GM12878 (cell line): Measurements from ENCODE around the gene TRIM4. TPM values are rescaled to one million over a fixed set of nuclear protein-coding genes. Genes with fewer than 3 reads are reported as not detected.

Source experiments
- ATAC-seq: fragments of 200-7000 bp; cut with Tn5 transposase; 3 replicates; pipeline ENCODE4 v1.9.1; 2020; ENCODE audit warnings: mild to moderate bottlenecking, moderate library complexity
- BruUV-seq: library from RNA; stranded (reverse); fragments of 400-500 nt; replicated peaks from 2 replicates; lab custom pipeline; 2021; lab: Mats Ljungman, UMichigan
- CTCF ChIA-PET: fragments of 300-600 bp; sonication (Branson Sonifier 250); formaldehyde crosslinking; extraction: SDS; loops from one replicate; lab custom pipeline; 2021; ENCODE audit warnings: inconsistent platforms; lab: Yijun Ruan, JAX
- POLR2A ChIA-PET: fragments of 350-600 bp; formaldehyde crosslinking; extraction: SDS; loops from one replicate; lab custom pipeline; 2021; ENCODE audit warnings: inconsistent platforms; lab: Charles Lee
- RAD21 ChIA-PET: fragments of 300-600 bp; sonication (Branson Sonifier 250); formaldehyde crosslinking; loops from one replicate; lab custom pipeline; 2023; ENCODE audit warnings: antibody characterized with exemption; ENCODE audit not compliant: unreplicated experiment; lab: Charles Lee
- SMC1A ChIA-PET: fragments of 300-600 bp; sonication (Branson Sonifier 250); formaldehyde crosslinking; loops from one replicate; lab custom pipeline; 2023; ENCODE audit not compliant: unreplicated experiment, uncharacterized antibody; lab: Charles Lee
- DNase-seq: peaks from one replicate; pipeline ENCODE4 v3.0.0-alpha.2; 2011; ENCODE audit warnings: low read depth, low spot score
- FAIRE-seq: peaks from 3 replicates; lab custom pipeline; 2011; peaks lifted over from hg19 to GRCh38; lab: Jason Lieb, UNC
- H2AFZ ChIP-seq: 2 replicates; pipeline ENCODE4 v1.6.0; 2011; ENCODE audit warnings: low read depth, low read length, control low read depth; ENCODE audit not compliant: control insufficient read depth
- H3K27ac ChIP-seq: 2 replicates; pipeline ENCODE4 v1.5.1; 2011; ENCODE audit warnings: control low read depth; ENCODE audit not compliant: control insufficient read depth, insufficient read depth
- H3K27me3 ChIP-seq, 2 experiments: replicated peaks in 1 of 2; 2 replicates each; pipeline versions ENCODE4 v1.6.0 to v1.6.1; 2011; ENCODE audit warnings: low read length in 1 of 2; ENCODE audit not compliant: control insufficient read depth in 2 of 2, insufficient read depth in 2 of 2
- H3K36me3 ChIP-seq, 2 experiments: 2 replicates each; pipeline ENCODE4 v1.5.1; 2011; ENCODE audit warnings: low read length in 1 of 2; ENCODE audit not compliant: control insufficient read depth in 2 of 2, insufficient read depth in 2 of 2
- H3K4me1 ChIP-seq: 2 replicates; pipeline ENCODE4 v1.6.1; 2011; ENCODE audit warnings: mild to moderate bottlenecking, low read length, moderate library complexity, mixed read lengths; ENCODE audit not compliant: control insufficient read depth, insufficient read depth
- H3K4me2 ChIP-seq: 2 replicates; pipeline ENCODE4 v1.6.0; 2011; ENCODE audit warnings: control low read depth; ENCODE audit not compliant: control insufficient read depth, insufficient read depth
- H3K4me3 ChIP-seq: fragments of 200-600 bp; sonication (generic); 2 replicates; pipeline ENCODE4 v1.5.1; 2016
- H3K79me2 ChIP-seq: 2 replicates; pipeline ENCODE4 v1.6.0; 2011; ENCODE audit warnings: low read length; ENCODE audit not compliant: control insufficient read depth, insufficient read depth
- H3K9ac ChIP-seq: 2 replicates; pipeline ENCODE4 v1.8.0; 2011; ENCODE audit warnings: low read length, control low read depth, mixed read lengths; ENCODE audit not compliant: control insufficient read depth, insufficient read depth
- H3K9me3 ChIP-seq: replicated peaks from 3 replicates; pipeline ENCODE4 v1.5.1; 2011; ENCODE audit warnings: mild to moderate bottlenecking, low read length; ENCODE audit not compliant: control insufficient read depth, insufficient read depth
- H4K20me1 ChIP-seq: 2 replicates; pipeline ENCODE4 v1.6.0; 2011; ENCODE audit not compliant: control insufficient read depth, insufficient read depth
- BCL11A ChIP-seq: IDR thresholded peaks from 2 replicates; pipeline ENCODE4 v1.6.1; 2011; ENCODE audit warnings: low read depth, low read length
- SMC3 ChIP-seq: IDR thresholded peaks from 2 replicates; pipeline ENCODE4 v1.6.1; 2011; ENCODE audit warnings: low read length, improper control_type of control experiment, borderline replicate concordance
- SREBF1 ChIP-seq: IDR thresholded peaks from 2 replicates; pipeline ENCODE4 v1.6.1; 2012; ENCODE audit warnings: mild to moderate bottlenecking, low read length
- WGBS: methylation state at CpG from one replicate; pipeline ENCODE4 v1.1.6; 2016; ENCODE audit warnings: low lambda C conversion rate; ENCODE audit not compliant: insufficient replicate concordance, insufficient coverage; ENCODE audit errors: missing lambda C conversion rate; 5-methylcytosine and 5-hydroxymethylcytosine counted together
- in situ Hi-C: fragments of 300-500 bp; cut with MboI; formaldehyde crosslinking; loops from 9 replicates; pipeline ENCODE4 v1.14.3; 2018; ENCODE audit warnings: mixed read lengths
- intact Hi-C: fragments of 100-400 bp; cut with micrococcal nuclease; formaldehyde crosslinking; loops from one replicate; pipeline ENCODE4 v1.14.2; 2022; ENCODE audit not compliant: unreplicated experiment
- polyA plus RNA-seq, 11 experiments: library from polyadenylated mRNA; depleted of rRNA in 4 of 11; unstranded in 6 of 11; stranded (reverse) in 5 of 11; fragments of >200 nt; fragmentation: Nextera tagmentation in 4 of 11; fragmentation: Illumina TruSeq in 1 of 11; extraction: Ambion mirVana in 4 of 11; extraction: Trizol in 1 of 11; gene quantifications; 1 replicate in 1 of 11; 2 replicates in 10 of 11; pipeline versions ENCODE4 v1.2.1 to v1.2.3, GENCODE V29; 2011 to 2016; ENCODE audit warnings: inconsistent platforms in 2 of 11, missing spikeins in 2 of 11, low read depth in 1 of 11
- total RNA-seq, 4 experiments: library from RNA; depleted of rRNA in 3 of 4; stranded (reverse); fragments of >200 nt in 3 of 4; fragmentation: Illumina TruSeq in 1 of 4; extraction: Trizol in 1 of 4; gene quantifications; 2 replicates each; pipeline versions ENCODE4 v1.2.1 to v1.2.3, GENCODE V29; 2013 to 2021
- TF ChIP-seq, protein P1 (sequence below): fragments of 450-650 bp; IDR thresholded peaks from 2 replicates; pipeline ENCODE4 v1.6.1; 2017; ENCODE audit warnings: mild to moderate bottlenecking, moderate library complexity
- TF ChIP-seq, protein P2 (sequence below): IDR thresholded peaks from 2 replicates; pipeline ENCODE4 v1.6.1; 2011; ENCODE audit warnings: borderline replicate concordance, low read depth, mild to moderate bottlenecking, moderate library complexity, mixed read lengths, low read length; ENCODE audit not compliant: insufficient read depth; ENCODE audit errors: extremely low read length
- TF ChIP-seq, protein P3 (sequence below): IDR thresholded peaks from 2 replicates; pipeline ENCODE4 v1.6.1; 2012; ENCODE audit warnings: low read depth, low read length, improper control_type of control experiment

Gene TRIM4
- total and polyA plus RNA-seq, 10 of the 15 experiments (the other 5 are each of a cell fraction or from before 2014, with no cell fraction given) = 4.8 to 21.8 (median 17.9) TPM

DNA sequence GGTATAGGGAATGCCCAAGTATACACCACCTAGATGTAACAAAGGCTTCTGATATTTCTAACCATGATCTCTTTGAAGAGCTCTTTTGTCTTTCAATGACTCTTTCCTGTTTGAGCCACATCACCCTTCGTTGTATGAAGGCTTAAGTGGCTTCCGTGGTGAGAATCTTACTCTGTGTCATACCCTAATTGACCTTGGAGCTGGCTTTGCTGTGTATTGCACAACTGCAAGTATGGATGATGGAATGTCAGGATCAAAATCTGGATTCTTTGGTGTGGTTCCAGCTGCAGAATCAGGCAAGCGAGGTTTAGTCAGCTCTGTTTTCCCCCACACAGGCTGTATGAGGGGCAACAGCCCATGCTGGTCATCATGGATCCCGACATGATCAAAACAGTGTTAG, 75.5 kb downstream of the TRIM4 start:
- H3K79me2 ChIP-seq = no peaks in the 10 kb centered on the region
- no TSS peak for BruUV-seq
- H3K36me3 ChIP-seq = no peaks in the 10 kb centered on the region
- no peaks in the 10 kb centered on the region; a peak in 2 of 4 replicates for H3K27me3 ChIP-seq
- FAIRE-seq = no peak
- ChIA-PET CTCF (no interaction called here), RAD21 (no interaction called here), SMC1A (no interaction called here), POLR2A (no interaction called here)
- no peaks in the 10 kb centered on the region for H3K9me3 ChIP-seq
- H4K20me1 ChIP-seq = no peaks in the 10 kb centered on the region
- 17% methylated on average over 4 of the region's 4 CpGs for WGBS
- no peaks in the 10 kb centered on the region for H3K4me1 ChIP-seq
- TF ChIP-seq, protein P1, sequence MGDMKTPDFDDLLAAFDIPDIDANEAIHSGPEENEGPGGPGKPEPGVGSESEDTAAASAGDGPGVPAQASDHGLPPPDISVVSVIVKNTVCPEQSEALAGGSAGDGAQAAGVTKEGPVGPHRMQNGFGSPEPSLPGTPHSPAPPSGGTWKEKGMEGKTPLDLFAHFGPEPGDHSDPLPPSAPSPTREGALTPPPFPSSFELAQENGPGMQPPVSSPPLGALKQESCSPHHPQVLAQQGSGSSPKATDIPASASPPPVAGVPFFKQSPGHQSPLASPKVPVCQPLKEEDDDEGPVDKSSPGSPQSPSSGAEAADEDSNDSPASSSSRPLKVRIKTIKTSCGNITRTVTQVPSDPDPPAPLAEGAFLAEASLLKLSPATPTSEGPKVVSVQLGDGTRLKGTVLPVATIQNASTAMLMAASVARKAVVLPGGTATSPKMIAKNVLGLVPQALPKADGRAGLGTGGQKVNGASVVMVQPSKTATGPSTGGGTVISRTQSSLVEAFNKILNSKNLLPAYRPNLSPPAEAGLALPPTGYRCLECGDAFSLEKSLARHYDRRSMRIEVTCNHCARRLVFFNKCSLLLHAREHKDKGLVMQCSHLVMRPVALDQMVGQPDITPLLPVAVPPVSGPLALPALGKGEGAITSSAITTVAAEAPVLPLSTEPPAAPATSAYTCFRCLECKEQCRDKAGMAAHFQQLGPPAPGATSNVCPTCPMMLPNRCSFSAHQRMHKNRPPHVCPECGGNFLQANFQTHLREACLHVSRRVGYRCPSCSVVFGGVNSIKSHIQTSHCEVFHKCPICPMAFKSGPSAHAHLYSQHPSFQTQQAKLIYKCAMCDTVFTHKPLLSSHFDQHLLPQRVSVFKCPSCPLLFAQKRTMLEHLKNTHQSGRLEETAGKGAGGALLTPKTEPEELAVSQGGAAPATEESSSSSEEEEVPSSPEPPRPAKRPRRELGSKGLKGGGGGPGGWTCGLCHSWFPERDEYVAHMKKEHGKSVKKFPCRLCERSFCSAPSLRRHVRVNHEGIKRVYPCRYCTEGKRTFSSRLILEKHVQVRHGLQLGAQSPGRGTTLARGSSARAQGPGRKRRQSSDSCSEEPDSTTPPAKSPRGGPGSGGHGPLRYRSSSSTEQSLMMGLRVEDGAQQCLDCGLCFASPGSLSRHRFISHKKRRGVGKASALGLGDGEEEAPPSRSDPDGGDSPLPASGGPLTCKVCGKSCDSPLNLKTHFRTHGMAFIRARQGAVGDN = no peak
- TF ChIP-seq BCL11A (no peak), SMC3 (no peak), SREBF1 (no peak)
- TF ChIP-seq, protein P2, sequence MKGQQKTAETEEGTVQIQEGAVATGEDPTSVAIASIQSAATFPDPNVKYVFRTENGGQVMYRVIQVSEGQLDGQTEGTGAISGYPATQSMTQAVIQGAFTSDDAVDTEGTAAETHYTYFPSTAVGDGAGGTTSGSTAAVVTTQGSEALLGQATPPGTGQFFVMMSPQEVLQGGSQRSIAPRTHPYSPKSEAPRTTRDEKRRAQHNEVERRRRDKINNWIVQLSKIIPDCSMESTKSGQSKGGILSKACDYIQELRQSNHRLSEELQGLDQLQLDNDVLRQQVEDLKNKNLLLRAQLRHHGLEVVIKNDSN = no peak
- TF ChIP-seq, protein P3, sequence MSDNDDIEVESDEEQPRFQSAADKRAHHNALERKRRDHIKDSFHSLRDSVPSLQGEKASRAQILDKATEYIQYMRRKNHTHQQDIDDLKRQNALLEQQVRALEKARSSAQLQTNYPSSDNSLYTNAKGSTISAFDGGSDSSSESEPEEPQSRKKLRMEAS = no peak
- no peak overlapping the region for H3K4me3 ChIP-seq
- no peak for ATAC-seq
- no peak overlapping the region for H3K9ac ChIP-seq
- H3K4me2 ChIP-seq = no peak overlapping the region
- no peak for DNase-seq
- H2AFZ ChIP-seq = no peak overlapping the region
- intact Hi-C loops (no loop called here), in situ Hi-C loops (no loop called here)
- no peak overlapping the region for H3K27ac ChIP-seq
